Measurements from ENCODE around the gene RHOT1. TPM values are rescaled to one million over a fixed set of nuclear protein-coding genes. Genes with fewer than 3 reads are reported as not detected.
"Not testable (repeated sequence)": the region's sequence is repeated elsewhere in the genome, so short reads cannot be mapped to it uniquely, and the experiment has no call there.

The RHOT1 gene
- total RNA-seq, 1 donor from 2014 or later: 64.1 TPM

DNA sequence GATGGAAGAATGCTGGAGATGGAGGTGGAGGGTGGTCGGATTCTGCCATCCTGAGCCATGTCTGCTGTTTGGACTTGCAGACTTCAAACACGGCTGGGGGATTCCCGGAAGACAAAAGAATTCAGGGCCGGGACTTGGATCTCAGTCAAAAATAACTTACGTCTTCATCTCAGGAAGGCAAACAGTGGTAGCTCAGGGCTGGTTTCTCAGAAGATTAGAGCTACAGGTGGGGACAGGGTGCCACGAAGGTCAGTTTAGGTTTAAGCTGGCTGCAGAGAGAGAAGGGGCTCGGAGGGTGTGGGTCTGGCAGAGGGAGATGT is 119.1 kb downstream of the RHOT1 start:
- ATAC-seq (no peak), DNase-seq (ENCODE audit: missing footprints) (no peak)
- intact Hi-C loops (cut with DNase I): no loop called here

- no peak for ATAC-seq
- intact Hi-C loops (cut with DNase I): no loop called here
- DNase-seq (ENCODE audit: missing footprints): no peak
Measured at GRCh38 chr17:32261936-32262510, 119.7 kb downstream of the RHOT1 start.

GRCh38 chr17:32263515-32263914 is 121.2 kb downstream of the RHOT1 start:
- intact Hi-C loops (cut with DNase I); DNase-seq (ENCODE audit: missing footprints); ATAC-seq: not testable (repeated sequence)

- no peak for ATAC-seq
- no peak for DNase-seq (ENCODE audit: missing footprints)
- intact Hi-C loops (cut with DNase I): no loop called here
Measured at GRCh38 chr17:32264140-32264799, 122.0 kb downstream of the RHOT1 start.

GRCh38 chr17:32264823-32265191 is 122.5 kb downstream of the RHOT1 start:
- intact Hi-C loops (cut with DNase I): no loop called here
- no peak for ATAC-seq

DNA sequence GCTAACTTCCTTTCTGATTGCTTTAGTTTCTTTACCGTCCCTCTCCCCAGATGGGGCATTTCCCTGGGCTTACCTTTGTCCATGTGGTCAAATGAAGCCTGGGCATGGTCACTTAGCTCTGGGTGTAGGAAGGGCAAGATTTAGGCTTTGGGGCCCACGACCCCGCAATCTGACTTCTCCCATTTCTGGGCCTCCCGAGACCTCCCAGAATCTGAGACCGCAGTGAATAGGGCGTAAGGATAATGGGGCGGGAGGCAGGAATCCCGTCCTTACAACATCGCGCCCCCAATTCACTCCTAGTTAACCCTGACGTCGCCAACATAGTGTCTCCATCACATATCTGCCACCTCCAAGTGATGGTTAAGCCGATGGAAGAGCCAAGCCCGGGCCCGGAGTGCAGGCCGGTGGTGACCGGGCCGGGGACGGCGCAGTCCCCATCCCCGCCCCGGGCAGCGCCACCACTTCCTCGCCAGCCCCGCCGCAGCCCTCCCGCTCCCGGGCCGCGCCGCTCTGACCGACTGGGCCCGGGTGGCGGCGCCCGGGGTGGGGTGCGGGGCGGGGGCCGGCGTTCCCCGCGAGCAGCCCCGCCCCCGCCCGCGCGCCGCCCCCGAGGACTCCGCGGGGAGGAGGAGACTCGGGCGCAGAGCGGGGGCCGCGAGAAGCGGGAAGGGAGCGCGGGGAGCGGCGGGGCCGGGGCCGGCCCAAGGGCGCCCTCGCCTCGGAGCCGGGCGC is 123.1 kb downstream of the RHOT1 start, which contains the start of gene RHBDL3:
TSS of gene RHBDL3 (plus strand) at position 641 of the 732 bp plus-strand sequence. CDS start 358 bp downstream, outside the sequence.
- ATAC-seq (peak; percentile 73), DNase-seq (ENCODE audit: missing footprints) (no peak)
- intact Hi-C loops (cut with DNase I): no loop called here

More at GRCh38 chr17:32264823-32265191, 122.5 kb downstream of the RHOT1 start:
- DNase-seq (ENCODE audit: missing footprints): no peak

GRCh38 chr17:32266051-32266388 is 123.7 kb downstream of the RHOT1 start:
- DNase-seq (ENCODE audit: missing footprints) (no peak), ATAC-seq (no peak)
- intact Hi-C loops (cut with DNase I): no loop called here

- DNase-seq (ENCODE audit: missing footprints) (peak; percentile 76), ATAC-seq (no peak)
- intact Hi-C loops (cut with DNase I): no loop called here
Measured at GRCh38 chr17:32266389-32267301, 124.3 kb downstream of the RHOT1 start.

DNA sequence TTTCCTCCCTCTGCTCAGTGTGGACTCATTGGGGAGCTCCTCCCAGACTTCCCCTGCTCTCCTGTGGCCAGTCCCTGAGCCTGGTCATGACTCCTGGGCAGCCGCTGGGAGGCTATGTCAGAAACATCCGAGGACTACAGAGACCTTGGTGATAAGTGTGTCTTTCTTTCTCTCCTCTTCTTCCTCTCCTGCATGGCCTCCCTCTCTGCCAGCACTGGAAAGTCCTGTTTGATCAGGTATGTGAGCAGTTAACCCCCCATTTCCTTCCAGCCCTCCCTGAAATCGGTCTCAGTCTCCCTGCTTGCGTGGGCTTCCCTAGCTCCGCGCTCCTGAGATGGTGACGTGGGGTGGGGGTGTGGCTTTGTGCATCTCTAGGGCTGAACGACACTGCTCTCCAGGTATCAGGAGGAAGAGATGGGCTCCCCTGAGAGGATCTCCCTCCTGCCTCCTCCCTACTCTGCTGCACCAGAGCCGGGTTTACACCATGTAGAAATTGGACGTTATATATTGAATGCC is 125.4 kb downstream of the RHOT1 start:
- DNase-seq (ENCODE audit: missing footprints) (no peak), ATAC-seq (no peak)
- intact Hi-C loops (cut with DNase I): no loop called here

DNA sequence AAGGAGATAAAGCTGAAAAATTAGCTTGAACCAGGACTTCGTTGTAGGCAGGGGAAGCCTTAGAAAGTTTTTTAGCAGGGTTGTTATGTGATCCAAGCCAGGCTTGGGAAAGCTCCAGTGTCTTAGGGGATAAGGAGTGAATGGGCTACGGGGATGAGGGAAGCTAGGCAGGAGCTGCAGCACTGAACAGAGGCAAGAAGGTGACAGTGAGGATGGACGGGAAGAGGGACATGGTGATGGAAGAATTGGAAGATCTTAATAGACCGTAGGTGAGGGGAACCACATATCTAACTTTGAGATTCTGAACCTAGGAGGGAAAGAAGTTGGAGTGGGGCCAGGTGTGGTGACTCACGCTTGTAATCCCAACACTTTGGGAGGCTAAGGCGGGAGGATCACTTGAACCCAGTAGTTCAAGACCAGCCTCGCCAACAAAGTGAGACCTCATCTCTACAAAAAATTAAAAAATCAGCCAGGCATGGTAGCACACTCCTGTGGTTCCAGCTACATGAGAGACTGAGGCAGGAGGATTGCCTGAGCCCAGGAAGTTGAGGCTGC is 126.5 kb downstream of the RHOT1 start:
- no peak for ATAC-seq
- no peak for DNase-seq (ENCODE audit: missing footprints)
- intact Hi-C loops (cut with DNase I): no loop called here

DNA sequence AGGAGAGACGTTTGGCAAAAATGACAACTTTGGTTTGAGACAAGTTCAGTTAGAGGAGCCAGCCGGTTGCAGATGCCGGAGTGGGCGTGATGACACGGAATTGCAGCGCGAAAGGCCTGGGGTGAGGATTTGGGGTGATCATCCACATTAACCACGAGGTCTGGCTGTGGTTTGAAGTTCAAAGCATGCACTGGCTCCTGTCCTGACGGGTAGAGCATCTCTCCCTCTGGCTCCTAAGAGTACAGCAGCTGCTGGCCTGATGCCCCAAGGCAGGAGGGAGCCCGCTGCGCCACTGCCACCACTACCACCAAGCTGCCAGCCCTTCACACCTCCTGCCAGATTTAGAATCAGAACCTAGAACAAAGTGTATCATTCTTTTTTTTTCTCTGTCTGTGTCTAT is 127.1 kb downstream of the RHOT1 start:
- DNase-seq (ENCODE audit: missing footprints) (peak; percentile 77), ATAC-seq (peak; percentile 74)
- intact Hi-C loops (cut with DNase I): no loop called here

GRCh38 chr17:32271844-32272243 is 129.5 kb downstream of the RHOT1 start:
- DNase-seq (ENCODE audit: missing footprints): no peak
- intact Hi-C loops (cut with DNase I): no loop called here
- no peak for ATAC-seq

GRCh38 chr17:32274101-32274500 is 131.8 kb downstream of the RHOT1 start:
- intact Hi-C loops (cut with DNase I): no loop called here
- no peak for DNase-seq (ENCODE audit: missing footprints)
- ATAC-seq: no peak

GRCh38 chr17:32274643-32275042 is 132.3 kb downstream of the RHOT1 start:
- ATAC-seq (no peak), DNase-seq (ENCODE audit: missing footprints) (no peak)
- intact Hi-C loops (cut with DNase I): no loop called here

Other genes with a start within 250 kb of the RHOT1 start
- gene UTP6, start 240.8 kb upstream of the RHOT1 start, total RNA-seq: 33.5 TPM
- 14.0 TPM for gene SUZ12, start 205.5 kb upstream of the RHOT1 start, total RNA-seq
- gene LRRC37B, start 135.1 kb upstream of the RHOT1 start, total RNA-seq: 3.2 TPM
- gene RHBDL3, start 123.3 kb downstream of the RHOT1 start, total RNA-seq: 3.4 TPM
- 15.9 TPM for gene C17orf75, start 199.7 kb downstream of the RHOT1 start, total RNA-seq
- 58.4 TPM for gene ZNF207, start 207.7 kb downstream of the RHOT1 start, total RNA-seq